Panc1 (cell line): ENCODE results near the gene AKAP13. TPM values are rescaled to one million over a fixed set of nuclear protein-coding genes. Genes with fewer than 3 reads are reported as not detected.

Experiments used
- ATAC-seq: fragments of 200-7000 bp; cut with Tn5 transposase; 2 replicates; pipeline ENCODE4 v1.9.1; 2020; ENCODE audit warnings: mild to moderate bottlenecking, moderate library complexity
- BruUV-seq: library from RNA; stranded (reverse); fragments of 400-500 nt; replicated peaks from 2 replicates; lab custom pipeline; 2021; lab: Mats Ljungman, UMichigan
- CTCF ChIA-PET: fragments of 300-600 bp; sonication (Branson Sonifier 250); formaldehyde crosslinking; loops from one replicate; lab custom pipeline; 2022; ENCODE audit warnings: antibody characterized with exemption; lab: Charles Lee
- POLR2A ChIA-PET: fragments of 300-600 bp; sonication (Branson Sonifier 250); formaldehyde crosslinking; loops from one replicate; lab custom pipeline; 2022; ENCODE audit warnings: antibody characterized with exemption; lab: Charles Lee
- DNase-seq: peaks from one replicate; pipeline ENCODE4 v3.0.0-alpha.2; 2010; ENCODE audit warnings: low read depth, low spot score
- H3K27ac ChIP-seq: 2 replicates; pipeline ENCODE4 v1.5.1; 2011; ENCODE audit warnings: mild to moderate bottlenecking, low read length, inconsistent platforms
- H3K27me3 ChIP-seq: fragments of 200-500 bp; sonication (Bioruptor generic); 2 replicates; pipeline ENCODE4 v1.6.0; 2014; ENCODE audit warnings: low read length, inconsistent platforms; ENCODE audit not compliant: control insufficient read depth, insufficient read depth
- H3K36me3 ChIP-seq: fragments of 200-500 bp; sonication (Bioruptor generic); 2 replicates; pipeline ENCODE4 v1.5.1; 2014; ENCODE audit warnings: inconsistent platforms, mild to moderate bottlenecking, low read length, moderate library complexity; ENCODE audit not compliant: control insufficient read depth, insufficient read depth
- H3K4me1 ChIP-seq: 2 replicates; pipeline ENCODE4 v1.5.1; 2011; ENCODE audit warnings: inconsistent platforms, mild to moderate bottlenecking, low read length, moderate library complexity; ENCODE audit not compliant: control insufficient read depth, insufficient read depth
- H3K4me3 ChIP-seq, 2 experiments: 2 replicates each; pipeline ENCODE4 v1.5.1; 2011 to 2012; ENCODE audit warnings: low read depth in 2 of 2, low read length in 2 of 2, mild to moderate bottlenecking in 2 of 2, inconsistent platforms in 1 of 2, moderate library complexity in 1 of 2
- H3K9me3 ChIP-seq: fragments of 200-500 bp; sonication (Bioruptor generic); 2 replicates; pipeline ENCODE4 v1.5.1; 2014; ENCODE audit warnings: low read depth, mild to moderate bottlenecking, inconsistent platforms, low read length, moderate library complexity; ENCODE audit not compliant: control insufficient read depth, insufficient read depth
- CTCF ChIP-seq: fragments of 450-650 bp; IDR thresholded peaks from 2 replicates; pipeline ENCODE4 v1.5.1; 2017; ENCODE audit warnings: mild to moderate bottlenecking
- POLR2AphosphoS5 ChIP-seq: IDR thresholded peaks from 2 replicates; pipeline ENCODE4 v1.6.1; 2012; ENCODE audit warnings: mild to moderate bottlenecking, low read depth, low read length, moderate library complexity
- SIN3A ChIP-seq: IDR thresholded peaks from 2 replicates; pipeline ENCODE4 v1.6.1; 2012; ENCODE audit warnings: low read depth, mild to moderate bottlenecking, low read length, moderate library complexity, borderline replicate concordance; ENCODE audit not compliant: insufficient read depth
- TCF7L2 ChIP-seq: IDR thresholded peaks from 2 replicates; pipeline ENCODE4 v1.6.1; 2011; ENCODE audit warnings: mild to moderate bottlenecking, low read depth, low read length, inconsistent platforms
- in situ Hi-C: cut with HindIII; loops from 2 replicates; pipeline ENCODE4 v1.10.0; 2016; ENCODE audit warnings: low sequenced_read_pairs, low pct_unique_long_range_greater_than_20kb
- intact Hi-C: fragments of 100-400 bp; cut with micrococcal nuclease; formaldehyde crosslinking; loops from one replicate; pipeline ENCODE4 v1.10.0; 2022; ENCODE audit not compliant: unreplicated experiment
- total RNA-seq: library from RNA; stranded (reverse); gene quantifications from one replicate; pipeline ENCODE4 v1.2.1, GENCODE V29; 2021; ENCODE audit not compliant: unreplicated experiment
- TF ChIP-seq, protein P1 (sequence below), 2 experiments: IDR thresholded peaks; 2 replicates each; pipeline ENCODE4 v1.6.1; 2011 to 2012; ENCODE audit warnings: low read depth in 2 of 2, control low read depth in 1 of 2, low read length in 1 of 2, mild to moderate bottlenecking in 1 of 2, moderate library complexity in 1 of 2; ENCODE audit not compliant: insufficient read depth in 1 of 2

AKAP13 gene
- total RNA-seq, 1 experiment from 2014 or later = 94.2 TPM

DNA sequence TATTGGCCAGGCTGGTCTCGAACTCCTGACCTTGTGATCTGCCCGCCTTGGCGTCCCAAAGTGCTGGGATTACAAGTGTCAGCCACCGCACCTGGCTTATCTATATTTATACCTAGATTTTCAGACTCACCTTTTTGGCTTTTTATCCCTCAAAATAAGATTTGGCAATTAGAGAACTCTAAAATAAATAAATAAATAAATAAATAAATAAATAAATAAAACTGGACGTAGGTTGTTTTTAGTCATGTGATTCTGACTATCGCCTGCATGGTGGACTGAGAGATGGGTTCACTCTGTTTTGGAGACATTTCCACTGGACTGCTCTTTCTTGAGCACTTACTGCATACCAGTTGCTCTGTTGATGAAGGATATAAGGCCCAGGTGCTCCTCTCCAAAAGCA lies 46.2 kb upstream of the AKAP13 start:
- in situ Hi-C loops = no loop called here
- H3K9me3 ChIP-seq = no peaks in the 10 kb centered on the region

GRCh38 chr15:85335193-85335942 lies 45.0 kb upstream of the AKAP13 start:
- ATAC-seq (no peak), DNase-seq (no peak)
- intact Hi-C loops (no loop called here), in situ Hi-C loops (no loop called here)
- TF ChIP-seq POLR2AphosphoS5 (no peak), CTCF (peak; percentile 72)
- no TSS peak for BruUV-seq
- CTCF ChIA-PET = interaction anchor here (0.6 kb wide), 2 partner anchors 10 to 233 kb away, joined by 3 to 4 read pairs; no protein-coding TSS in a partner anchor
- no peaks in the 10 kb centered on the region for H3K36me3 ChIP-seq
- H3K4me3 ChIP-seq = no peak overlapping the region
- H3K27ac ChIP-seq = peak overlapping the region; percentile 60
- no peaks in the 10 kb centered on the region for H3K27me3 ChIP-seq
- H3K9me3 ChIP-seq = no peaks in the 10 kb centered on the region
- peaks cover 48% of the 10 kb centered on the region for H3K4me1 ChIP-seq
- POLR2A ChIA-PET = no interaction called here

More for the DNA sequence above, 46.2 kb upstream of the AKAP13 start:
- Histone ChIP-seq H3K4me1 (peaks cover 49% of the 10 kb centered on the region), H3K27me3 (no peaks in the 10 kb centered on the region), H3K36me3 (no peaks in the 10 kb centered on the region), H3K27ac (peak overlapping the region; percentile 26; the same call in 1 of the 2 replicates), H3K4me3 (no peak overlapping the region)
- CTCF ChIA-PET = no interaction called here
- intact Hi-C loops = loop anchor here (5.0 kb wide), 1 partner anchor 153 kb away; no protein-coding TSS in a partner anchor
- no peak for DNase-seq
- no TSS peak for BruUV-seq
- no peak for ATAC-seq
- POLR2A ChIA-PET = no interaction called here
- no peak for TF ChIP-seq CTCF
- TF ChIP-seq, protein P1, sequence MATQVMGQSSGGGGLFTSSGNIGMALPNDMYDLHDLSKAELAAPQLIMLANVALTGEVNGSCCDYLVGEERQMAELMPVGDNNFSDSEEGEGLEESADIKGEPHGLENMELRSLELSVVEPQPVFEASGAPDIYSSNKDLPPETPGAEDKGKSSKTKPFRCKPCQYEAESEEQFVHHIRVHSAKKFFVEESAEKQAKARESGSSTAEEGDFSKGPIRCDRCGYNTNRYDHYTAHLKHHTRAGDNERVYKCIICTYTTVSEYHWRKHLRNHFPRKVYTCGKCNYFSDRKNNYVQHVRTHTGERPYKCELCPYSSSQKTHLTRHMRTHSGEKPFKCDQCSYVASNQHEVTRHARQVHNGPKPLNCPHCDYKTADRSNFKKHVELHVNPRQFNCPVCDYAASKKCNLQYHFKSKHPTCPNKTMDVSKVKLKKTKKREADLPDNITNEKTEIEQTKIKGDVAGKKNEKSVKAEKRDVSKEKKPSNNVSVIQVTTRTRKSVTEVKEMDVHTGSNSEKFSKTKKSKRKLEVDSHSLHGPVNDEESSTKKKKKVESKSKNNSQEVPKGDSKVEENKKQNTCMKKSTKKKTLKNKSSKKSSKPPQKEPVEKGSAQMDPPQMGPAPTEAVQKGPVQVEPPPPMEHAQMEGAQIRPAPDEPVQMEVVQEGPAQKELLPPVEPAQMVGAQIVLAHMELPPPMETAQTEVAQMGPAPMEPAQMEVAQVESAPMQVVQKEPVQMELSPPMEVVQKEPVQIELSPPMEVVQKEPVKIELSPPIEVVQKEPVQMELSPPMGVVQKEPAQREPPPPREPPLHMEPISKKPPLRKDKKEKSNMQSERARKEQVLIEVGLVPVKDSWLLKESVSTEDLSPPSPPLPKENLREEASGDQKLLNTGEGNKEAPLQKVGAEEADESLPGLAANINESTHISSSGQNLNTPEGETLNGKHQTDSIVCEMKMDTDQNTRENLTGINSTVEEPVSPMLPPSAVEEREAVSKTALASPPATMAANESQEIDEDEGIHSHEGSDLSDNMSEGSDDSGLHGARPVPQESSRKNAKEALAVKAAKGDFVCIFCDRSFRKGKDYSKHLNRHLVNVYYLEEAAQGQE (IDR thresholded peaks at IDR 0.05; ENCODE audit: insufficient read depth in 1 of 2, low read depth in 2 of 2, low read length in 1 of 2) = no peak
- no peak for TF ChIP-seq TCF7L2
- no peak for TF ChIP-seq POLR2AphosphoS5
- no peak for TF ChIP-seq SIN3A
